HG03139 (cell line): ENCODE measurements around the gene ZSCAN22.
A peak's percentile ranks its signal among the peaks of the same experiment; 100 is the strongest.
"Not testable (repeated sequence)": the region's sequence is repeated elsewhere in the genome, so short reads cannot be mapped to it uniquely, and the experiment has no call there.

Experiments
- ATAC-seq: cut with Tn5 transposase; IDR thresholded peaks from one replicate; pipeline ENCODE4 v1.9.1; 2021; ENCODE audit not compliant: unreplicated experiment

ZSCAN22 gene

DNA sequence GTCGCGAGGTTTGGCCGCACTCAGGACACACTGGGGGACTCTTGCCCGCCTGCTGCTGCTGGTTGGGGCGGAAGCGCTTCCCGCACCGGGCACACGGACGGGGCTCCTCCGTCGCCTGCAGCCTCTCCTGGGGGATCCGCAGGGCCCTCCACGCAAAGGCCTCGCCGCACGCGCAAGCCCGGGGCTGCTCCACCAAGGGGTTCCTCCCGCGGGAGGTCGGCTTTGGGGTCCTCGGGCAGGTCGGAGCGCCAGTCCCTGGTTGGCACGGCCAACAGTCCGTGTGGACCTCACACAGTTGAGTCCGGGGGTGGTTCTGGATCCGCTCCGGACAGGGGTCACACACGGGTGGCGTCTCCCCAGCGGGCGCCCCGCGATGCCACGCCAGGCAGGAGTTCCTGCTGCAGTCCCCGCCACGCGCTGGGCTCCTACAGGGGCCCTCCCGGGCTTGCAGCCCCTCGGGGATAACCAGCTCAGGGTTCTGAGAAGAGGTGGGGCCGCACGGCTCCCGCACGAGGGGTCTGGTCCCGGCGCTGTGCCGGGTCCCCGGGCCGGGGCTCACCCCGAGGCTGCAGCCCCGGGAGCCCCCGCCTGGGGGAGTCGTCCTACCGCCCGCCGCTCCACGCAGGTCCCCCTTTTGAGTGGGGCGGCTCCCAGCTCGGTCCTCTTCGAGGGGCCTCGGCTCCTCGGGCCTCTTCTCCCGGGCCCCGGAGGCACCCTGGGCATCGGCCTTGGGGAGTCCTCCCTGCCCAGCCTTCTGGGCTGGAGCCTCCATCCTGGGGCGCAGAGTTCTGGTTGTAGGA, 42.0 kb downstream of the ZSCAN22 start:
- ATAC-seq = no peak

DNA sequence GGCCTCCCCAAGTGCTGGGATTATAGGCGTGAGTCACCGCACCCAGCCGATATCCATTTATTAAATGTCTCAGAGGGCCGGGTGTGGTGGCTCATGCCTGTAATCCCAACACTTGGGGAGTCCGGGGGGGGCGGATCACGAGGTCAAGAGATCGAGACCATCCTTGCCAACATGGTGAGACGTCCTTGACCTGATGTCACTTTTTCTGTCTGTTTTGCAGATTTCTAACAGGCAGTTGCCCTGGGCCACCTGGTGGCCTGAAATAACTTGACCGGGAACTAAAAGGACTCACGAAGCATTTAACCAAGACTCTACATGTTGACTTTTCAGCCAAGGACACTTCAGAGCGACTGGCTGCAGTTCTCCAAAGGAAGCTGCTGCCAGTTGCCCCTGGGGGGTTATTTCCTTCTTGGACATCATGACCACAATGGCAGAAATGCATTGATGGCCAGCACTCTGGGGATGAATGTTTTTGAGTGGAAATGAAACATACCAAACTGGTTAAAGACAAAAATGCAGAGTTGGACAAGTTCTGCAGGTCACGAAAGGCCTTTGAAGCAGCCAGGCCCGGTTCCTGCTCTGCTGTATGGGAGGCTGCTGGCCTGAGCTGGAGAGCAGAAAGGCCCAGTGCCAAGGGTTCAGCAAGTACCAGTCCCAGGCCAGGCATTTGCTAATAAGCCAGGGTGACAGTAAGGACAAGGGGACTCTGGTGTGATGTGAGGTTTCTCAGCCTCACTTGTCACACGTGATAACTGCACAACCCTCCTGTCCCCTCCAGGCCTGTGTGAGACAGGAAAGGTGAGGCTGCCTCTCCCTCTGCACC, 45.7 kb downstream of the ZSCAN22 start:
- ATAC-seq = no peak

DNA sequence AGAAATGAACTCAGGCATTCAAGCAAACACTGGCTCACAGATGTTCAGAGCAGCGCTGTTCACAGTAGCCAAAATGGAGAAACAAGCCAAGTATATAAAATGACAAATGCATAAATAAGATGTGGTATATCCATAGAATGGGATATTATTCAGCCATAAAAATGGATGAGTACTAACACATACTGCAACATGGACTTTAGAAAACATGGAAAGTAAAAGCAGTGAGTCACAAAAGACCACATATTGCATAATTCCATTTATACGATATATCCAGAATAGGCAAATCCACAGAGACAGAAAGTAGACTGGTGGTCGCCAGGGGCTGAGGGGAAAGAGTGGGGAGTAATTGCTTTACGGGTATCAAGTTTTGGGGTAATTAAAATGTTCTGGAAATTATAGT, 47.4 kb downstream of the ZSCAN22 start:
- ATAC-seq = no peak

DNA sequence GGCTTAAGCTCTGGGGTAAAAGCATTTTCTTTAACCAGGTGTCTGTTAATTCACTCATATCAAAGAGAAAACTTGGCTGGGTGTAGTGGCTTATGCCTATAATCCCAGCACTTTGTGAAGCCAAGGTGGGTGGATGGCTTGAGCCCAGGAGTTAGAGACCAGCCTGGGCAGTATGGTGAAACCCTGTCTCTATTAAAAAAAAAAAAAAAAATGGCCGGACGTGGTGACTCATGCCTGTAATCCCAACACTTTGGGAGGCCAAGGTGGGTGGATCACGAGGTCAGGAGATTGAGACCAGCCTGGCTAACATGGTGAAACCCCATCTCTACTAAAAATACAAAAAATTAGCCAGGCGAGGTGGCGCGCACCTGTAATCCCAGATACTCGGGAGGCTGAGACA, 49.9 kb downstream of the ZSCAN22 start:
- ATAC-seq = not testable (repeated sequence)

DNA sequence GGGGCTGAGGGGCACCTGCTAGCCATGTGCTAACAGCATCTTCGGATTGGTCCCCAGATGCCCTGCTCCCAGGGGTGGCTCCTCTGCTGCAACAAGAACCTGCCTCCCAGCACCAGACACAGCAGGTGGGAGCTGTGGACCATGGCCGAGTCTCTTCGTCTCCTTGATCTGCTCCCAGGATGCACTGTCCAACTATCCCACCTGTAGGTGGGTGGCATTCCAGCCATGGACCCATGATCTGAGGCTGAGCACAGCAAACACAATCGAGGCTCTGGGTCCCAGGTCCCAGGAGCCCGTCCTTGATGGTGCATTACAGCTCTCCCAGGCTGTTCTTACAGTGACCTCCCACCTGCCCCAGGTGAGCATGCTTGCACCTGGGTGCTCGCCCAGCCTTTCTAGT, 52.5 kb downstream of the ZSCAN22 start:
- ATAC-seq = no peak

DNA sequence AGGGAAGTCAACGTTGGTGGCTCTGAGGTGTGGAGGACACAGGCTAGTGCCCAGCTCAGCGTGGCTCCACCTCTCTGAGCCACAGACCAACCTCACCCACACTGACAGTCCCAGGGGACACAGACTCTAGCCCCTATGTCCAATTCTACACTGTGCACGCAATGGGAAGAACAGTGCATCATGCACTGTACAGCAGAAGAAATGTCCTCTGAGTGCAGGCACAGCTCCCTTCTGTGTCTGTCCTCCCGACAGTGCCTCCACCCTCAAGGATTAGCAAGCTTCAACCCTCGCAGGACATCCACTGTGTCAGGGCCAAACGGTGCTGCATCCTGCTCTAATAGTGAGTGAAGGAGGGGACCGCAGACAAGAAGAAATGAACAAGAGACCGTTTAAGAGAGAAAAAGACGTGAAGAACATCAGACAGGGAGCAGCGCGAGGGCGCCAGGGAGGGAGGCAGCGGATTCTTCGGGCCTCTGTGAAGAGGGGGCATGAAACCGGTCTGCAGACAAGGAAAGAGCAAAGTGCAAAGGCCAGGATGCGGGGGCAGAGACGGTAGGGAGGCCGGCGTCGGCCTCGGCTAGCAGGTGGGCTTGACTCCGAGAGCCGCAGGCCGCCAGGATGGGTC, 53.4 kb downstream of the ZSCAN22 start:
- no peak for ATAC-seq

DNA sequence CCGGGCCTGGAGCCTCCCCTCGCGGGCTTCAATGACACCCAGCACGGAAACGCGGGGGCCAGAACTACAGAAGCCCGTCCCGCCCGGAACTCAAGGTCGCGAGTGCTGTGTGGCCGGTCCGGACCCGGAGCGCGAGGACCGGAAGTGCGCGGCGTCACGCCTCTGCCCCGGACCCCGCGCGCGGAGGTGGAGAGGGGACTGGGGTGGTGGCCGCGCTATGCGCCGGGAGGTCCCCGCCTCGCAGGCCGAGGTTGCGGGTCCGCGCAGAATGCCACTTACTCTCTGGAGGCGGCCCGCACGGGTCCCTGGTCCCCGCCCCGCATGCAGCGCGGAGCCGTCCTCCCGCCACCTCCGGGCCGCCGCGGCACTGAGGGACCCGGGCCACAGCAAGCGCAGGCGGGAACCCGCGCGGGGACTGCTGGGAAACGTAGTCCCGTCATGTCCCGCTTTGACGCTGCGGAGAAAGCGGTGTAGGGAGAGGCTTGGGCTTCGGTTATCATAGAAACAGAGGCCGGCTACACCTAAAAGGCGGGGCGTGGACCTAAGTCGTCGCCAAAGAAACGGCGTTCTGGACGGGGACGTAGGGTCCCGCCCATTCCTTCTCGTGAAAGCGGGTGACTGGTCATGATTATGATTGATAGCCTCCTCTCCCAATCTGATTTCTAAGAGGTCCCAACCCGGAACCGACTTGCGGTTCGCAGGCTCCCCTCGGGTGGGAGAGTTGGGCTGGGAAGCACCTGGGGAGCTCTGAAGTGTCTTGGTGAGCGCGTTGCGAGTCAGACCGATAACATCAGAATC, 54.1 kb downstream of the ZSCAN22 start, which contains the start of gene ZNF837:
Gene ZNF837, minus strand, starts transcription at position 369 of the 798 bp plus-strand sequence. CDS start 11,698 bp downstream, outside the sequence.
- peak; percentile 74 for ATAC-seq

DNA sequence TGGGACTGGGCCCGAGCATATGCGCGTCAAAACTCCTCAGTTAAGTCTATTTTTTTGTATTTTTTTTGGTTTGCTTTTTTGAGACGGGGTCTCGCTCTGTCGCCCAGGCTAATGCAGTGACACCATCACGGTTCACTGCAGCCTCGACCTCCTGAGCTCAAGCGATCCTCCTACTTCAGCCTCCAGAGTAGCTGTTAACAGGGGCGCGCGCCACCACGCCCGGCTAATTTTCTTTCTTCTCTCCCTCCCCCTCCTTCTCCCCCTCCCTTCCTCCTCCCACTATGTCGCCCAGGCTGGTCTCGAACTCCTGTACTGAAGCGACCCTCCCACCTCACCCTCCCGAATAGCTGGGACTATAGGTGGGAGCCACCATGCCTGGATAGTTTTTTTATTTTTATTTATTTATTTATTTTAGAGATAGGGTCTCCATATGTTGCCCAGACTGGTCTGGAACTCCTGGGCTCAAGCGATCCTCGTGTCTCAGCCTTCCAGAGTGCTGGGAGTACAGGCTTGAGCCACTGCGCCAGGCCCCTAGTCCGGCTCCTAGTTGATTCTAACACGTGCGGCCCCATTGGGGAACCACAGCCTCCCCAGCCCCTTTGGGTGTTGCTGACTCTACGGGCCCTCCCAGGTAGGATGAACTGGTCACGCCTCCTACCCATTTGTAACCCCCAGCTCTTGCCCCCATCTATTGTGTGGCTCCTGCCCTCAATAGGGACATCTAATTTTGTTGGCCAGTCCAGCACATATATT, 54.8 kb downstream of the ZSCAN22 start:
- ATAC-seq = no peak

DNA sequence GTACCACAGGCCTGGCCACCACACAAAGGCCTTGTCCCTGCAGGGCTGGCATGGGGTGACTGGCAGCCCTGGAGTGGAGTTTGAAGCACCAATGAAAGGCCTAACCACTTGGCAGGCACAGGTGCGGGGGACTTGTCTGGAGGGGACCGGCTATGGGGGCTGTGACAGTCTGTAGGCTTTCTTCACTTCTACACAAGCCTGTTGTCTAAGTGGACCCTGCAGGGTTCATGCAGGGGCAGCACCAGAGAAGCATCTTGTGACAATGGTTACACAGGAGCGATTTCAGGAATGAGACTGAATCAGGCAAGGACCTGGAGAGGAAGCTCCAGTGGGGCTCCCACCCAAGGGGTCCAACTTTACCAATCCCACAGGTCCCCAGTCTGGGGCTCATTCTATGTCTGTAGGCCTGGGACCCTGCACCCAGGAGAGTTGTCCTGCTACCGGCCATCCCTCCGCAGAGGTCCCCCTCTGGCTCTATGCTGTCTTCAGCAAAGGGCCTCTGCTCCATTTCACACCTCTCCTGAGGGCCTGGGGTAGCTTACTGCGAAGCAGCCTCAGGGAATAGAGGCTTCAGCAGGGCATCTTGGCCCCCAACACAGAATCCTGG, 56.3 kb downstream of the ZSCAN22 start:
- no peak for ATAC-seq

DNA sequence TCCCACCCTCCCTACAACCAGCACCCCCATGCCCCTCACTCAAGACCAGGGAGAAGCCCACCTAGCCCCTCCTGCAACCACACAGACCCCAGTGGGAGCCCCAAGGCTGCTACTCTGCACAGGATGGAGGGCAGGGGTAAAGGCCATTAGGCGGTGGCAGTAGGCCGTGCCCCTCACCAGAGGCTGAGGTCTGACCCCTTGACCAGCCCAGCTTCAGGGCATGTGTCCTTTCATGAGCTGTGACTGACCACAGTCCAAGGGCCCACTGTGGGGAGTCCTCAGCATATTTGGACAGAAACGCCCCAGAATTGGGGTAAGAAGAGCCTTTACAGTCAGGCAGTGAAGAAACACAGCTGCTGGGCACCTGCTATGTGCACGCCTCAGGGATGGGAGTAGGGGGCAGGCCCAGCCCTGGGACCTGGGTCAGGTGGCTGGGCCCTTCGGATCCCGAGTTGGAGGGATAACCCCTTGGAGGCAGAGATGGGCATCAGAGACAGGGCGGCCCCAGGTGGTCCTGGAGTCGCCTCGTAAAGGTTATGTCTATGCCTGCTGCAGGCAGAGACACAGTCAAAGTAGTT, 58.6 kb downstream of the ZSCAN22 start:
- ATAC-seq = no peak

DNA sequence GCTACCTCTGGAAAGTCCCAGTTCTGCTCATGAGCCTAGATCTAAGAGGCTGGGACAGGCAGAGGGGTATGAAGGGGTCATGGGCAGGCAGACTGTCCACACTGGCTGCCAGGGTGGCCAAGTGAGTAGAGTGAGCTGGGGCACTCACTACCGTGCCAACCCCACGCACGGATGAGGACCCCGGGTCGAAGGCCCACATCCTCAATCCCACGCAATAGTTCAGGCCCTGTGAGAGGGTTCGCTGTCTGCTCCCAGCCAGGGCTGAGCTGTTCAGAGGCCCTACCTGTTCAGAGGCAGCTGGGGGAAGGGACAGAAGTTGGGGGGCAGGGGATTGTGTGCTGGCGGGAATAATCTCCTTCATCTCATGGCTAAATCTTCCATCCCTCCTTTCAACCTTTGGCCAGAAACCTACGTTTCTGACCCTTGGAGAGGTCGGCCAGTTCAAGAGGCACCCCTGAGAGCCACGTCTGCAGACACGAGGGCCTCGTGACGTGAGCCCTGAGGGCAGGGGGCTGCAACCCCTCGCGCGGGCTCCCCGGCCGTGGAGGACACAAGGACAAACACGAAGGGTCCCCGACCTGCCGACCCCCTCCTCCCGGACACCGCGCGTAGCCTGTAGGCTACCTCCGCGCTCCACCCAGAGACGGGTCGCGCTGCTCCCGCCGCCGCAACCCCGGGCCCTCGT, 59.2 kb downstream of the ZSCAN22 start:
- ATAC-seq = no peak

DNA sequence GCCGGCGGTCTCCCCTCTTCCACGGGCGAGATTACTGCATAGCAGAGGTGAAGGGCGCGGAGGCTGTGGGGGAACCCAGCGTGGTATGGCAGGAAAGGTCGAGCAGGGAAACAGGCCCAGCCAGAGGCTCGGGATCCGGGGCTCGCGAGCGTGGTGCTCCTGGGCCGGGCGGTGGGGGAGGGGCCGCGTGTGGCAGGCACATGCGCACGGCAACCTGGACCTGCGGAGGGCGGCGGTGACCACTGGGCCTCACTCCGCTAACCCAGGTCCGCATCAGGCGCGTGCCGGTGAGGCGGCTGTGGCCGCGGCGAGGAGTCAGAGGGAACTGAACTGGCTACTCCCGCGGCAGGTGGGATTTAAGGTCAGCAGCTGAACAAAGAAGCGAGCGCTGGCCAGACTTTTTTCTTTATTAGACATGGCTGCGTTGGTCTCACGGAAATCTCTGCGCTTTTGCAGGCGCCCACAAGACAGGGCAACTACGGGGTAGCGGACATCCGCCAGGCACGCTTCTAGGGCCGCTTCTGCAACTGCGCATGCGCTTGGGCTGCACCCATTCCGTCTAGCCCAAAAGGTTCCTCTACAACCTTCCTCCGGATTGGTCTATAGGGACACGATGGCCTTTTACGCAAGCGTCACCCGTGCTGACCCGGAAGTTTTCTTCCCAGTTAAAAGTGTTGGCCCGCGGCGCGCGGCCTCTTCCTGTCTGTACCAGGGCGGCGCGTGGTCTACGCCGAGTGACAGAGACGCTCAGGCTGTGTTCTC, 60.0 kb downstream of the ZSCAN22 start, which contains the start of gene RPS5:
Gene RPS5, plus strand, starts transcription at position 694 of the 762 bp plus-strand sequence. CDS start 869 bp downstream, outside the sequence.
- ATAC-seq = peak; percentile 92

DNA sequence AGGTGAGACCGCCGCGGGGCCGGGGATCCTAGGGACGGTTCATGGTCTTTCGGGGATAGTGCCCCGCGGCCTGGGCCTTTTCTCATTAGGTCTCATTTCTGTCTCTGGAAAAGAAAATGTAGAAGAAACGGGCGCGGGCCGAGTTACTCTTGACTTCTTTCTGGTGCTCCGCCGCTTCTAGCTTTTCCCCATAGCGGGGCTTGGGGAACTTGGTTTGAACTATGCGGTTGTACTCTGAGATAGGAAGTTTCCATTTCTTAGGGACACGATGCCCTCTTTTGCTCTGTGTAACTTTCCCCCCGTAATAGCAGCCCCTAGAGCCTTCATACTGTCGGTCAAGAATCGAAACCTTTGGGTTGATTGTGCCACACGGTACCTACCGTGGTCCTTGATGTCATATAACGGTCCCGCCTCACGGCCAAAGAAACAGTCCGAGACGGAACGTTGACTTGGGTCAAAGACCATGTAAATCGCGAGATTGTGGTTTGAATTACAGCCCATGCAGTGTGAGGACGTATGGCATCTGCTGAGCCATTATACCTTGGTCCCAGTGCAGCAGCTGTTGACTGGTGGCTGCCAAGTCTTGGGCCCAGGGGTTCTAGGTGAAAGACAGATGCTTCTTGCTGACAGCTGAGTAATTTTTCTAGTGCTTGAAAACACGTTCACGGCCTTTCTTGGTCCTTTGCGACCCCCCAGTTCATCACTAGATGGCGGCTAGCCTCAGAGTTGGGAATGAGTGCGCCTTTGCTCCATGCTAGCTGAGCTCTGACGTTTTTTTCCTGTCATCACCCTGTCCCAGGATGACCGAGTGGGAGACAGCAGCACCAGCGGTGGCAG, 60.8 kb downstream of the ZSCAN22 start:
- no peak for ATAC-seq

DNA sequence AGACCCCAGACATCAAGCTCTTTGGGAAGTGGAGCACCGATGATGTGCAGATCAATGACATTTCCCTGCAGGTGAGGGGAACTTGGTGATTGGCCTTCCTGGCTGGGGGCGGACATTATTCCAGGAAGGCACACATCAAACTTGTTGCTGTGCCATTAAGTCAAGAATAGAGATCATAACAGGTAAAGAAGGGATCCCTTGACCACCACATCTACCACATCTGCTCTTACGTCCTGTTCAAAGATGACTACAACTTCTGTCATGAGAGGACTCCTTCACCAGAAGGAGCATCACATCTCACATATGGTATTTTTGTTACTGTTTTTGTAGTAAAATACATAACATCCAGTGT, 61.4 kb downstream of the ZSCAN22 start:
- no peak for ATAC-seq
